VCaP (cell line): ENCODE data around the gene APBA1.

ENCODE experiments used
- H3K27ac ChIP-seq: fragments of 450-650 bp; 2 replicates; pipeline ENCODE4 v1.5.1; 2017
- CTCF ChIP-seq: fragments of 450-650 bp; conservative IDR thresholded peaks from 2 replicates; pipeline ENCODE4 v1.5.1; 2017; ENCODE audit warnings: mild to moderate bottlenecking, moderate library complexity

Gene APBA1

GRCh38 chr9:69396759-69397158 lies 275.4 kb downstream of the APBA1 start:
- H3K27ac ChIP-seq: no peak overlapping the region
- no peak for TF ChIP-seq CTCF

- H3K27ac ChIP-seq: no peak overlapping the region
- no peak for TF ChIP-seq CTCF
Observed at GRCh38 chr9:69395718-69396117, 276.5 kb downstream of the APBA1 start.

- no peak for TF ChIP-seq CTCF
- H3K27ac ChIP-seq: no peak overlapping the region
Observed at GRCh38 chr9:69393425-69393824, 278.7 kb downstream of the APBA1 start.

DNA sequence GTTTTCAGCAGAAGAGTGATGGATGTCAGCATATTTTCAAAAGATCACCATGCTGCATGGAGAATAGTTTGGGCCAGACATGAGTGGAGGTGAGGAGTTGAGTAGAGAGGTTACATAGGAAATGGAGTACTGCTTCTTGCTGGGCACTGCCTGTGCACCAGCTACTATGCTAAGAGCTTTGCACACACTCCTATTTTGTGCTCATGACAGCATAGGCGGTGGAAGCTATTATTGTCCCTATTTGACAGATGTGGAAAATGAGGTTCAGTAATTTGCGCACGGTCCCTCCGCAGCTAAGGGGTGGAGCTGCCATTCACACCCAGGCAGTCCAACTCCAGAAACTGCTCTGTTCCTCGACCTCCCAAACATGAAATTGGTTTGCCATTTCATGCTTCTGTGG lies 279.3 kb downstream of the APBA1 start:
- TF ChIP-seq CTCF: no peak
- H3K27ac ChIP-seq: no peak overlapping the region

GRCh38 chr9:69391946-69392345 lies 280.2 kb downstream of the APBA1 start:
- H3K27ac ChIP-seq: no peak overlapping the region
- TF ChIP-seq CTCF: no peak

DNA sequence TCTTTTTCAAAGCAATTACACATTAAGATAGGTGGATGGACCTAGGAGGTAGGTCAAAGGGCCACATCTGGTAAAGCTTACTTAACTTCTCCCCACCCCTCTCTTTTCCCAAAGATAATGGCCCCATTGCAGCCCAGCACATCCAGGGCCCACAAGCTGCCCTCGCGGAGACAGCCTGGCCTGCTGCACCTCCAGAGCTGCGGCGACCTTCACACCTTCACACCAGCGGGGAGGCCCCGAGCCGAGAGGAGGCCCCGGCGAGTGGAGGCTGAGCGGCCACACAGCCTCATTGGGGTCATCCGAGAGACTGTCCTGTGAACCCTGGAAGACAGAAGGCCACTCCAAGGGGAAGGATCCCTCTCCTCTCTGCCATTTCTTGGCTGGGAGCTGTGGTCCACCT lies 280.7 kb downstream of the APBA1 start:
- TF ChIP-seq CTCF: no peak
- H3K27ac ChIP-seq: no peak overlapping the region

DNA sequence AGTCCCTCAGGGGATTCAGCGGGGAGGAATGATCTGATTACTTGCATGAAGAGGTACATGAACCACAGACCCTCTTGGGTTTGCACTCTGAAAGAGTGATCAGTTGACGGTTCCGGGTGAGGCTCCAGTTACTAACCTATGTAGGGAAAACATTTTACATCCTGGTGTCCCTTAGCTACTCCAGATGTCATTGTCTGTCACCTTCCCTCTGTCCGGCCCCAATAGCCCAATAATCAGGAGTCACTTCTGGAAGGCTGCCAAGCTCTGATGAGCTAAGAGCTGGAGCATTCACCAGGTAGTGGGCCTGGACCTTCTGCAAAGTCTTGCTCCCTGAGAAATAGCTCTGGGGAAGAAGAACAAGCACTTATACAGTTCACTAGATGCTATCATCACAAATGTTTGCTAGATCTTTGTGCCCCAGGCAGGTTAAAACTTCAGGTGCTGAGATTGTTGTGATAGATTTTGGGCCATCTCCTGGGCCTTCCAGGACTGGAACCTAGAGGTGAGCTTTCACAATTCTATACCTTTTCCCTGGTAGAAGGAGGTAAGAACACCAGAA lies 282.7 kb downstream of the APBA1 start:
- H3K27ac ChIP-seq: no peak overlapping the region
- no peak for TF ChIP-seq CTCF
